ENCODE results near the gene WLS. TPM values are rescaled to one million over a fixed set of nuclear protein-coding genes. Genes with fewer than 3 reads are reported as not detected.

WLS gene
- total RNA-seq, 1 donor from 2014 or later = 128 TPM

DNA sequence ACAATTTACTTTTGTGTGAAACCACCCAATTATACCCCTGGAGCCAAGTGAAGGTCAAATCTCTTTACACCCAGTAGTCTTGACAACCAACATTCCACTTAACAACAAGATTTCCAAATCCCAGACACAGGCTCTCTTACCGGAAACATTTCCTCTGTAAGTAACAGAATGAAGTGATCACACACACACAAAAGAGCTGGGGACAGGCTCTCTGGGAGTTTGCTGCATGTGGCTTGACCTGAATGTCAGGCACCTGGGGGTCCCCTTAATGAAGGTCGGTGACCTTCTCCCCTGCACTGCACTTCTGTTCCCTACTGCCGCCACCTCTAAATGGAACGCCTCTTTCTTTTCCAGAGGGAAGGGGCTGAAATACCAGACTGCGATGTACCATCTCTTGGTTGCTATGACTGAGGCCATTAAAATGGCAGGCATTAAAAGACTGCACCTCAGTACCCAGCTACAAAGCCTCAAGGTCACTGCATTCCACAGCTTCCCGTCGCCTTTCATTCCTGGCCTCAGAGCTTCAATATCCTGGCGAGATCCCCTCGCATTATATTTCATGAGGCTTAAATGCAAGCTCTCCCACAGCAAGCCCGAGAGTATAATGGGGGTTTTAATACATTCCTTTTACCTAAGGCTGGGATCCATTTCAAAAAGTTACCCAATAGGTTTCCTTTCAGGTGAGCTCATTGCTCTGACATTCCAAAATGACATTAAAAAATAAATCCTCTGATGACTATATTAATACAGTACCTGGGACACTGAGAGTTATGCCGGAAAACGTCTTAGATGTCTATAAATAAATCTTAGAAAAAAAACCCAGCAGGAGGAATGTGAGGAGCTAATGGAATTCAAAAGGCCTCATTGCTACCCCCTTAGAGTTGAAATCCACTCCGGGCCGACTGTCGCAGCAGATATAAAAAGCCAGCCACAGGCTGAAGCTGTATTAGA lies 91.0 kb downstream of the WLS start:
- no peak for DNase-seq (ENCODE audit: low read depth, low spot score)

DNA sequence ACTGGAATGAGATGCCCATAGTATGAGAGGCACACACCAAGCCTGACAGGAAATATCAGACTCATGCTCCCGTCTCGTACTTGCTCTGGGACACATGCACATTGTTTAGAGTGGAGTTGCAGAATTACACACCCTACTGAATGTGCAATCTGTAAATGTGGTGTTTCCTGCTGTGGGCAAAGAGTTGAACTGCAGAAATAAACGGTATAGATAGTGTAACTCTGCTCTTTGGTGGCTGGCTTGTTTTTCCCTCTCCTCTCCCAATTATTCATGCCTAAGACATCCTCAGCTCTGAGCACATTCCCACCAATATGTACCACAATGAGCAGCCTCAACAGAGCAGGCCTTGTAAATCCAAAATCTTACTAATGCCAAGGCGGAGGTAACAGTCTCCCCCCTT lies 91.8 kb downstream of the WLS start:
- DNase-seq (ENCODE audit: low read depth, low spot score) = no peak

DNA sequence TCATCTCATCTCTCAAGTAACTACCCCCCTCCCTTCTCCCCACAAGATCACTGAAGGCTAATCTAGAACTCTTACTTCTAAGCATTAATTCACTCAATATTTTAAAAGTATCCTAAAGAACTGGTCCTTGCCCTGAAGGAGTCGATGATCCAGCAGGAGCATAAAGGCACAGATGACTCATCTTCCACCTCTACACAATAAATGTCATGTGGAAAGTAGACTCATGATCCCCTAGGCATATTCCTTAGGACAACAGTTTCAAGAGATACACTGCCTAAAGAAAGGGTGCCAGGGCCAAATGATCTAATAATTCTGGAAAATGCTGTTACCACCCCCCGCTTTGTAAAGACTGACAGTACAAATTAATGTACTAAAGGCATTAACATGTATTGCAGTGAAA lies 96.1 kb downstream of the WLS start:
- no peak for DNase-seq (ENCODE audit: low read depth, low spot score)

DNA sequence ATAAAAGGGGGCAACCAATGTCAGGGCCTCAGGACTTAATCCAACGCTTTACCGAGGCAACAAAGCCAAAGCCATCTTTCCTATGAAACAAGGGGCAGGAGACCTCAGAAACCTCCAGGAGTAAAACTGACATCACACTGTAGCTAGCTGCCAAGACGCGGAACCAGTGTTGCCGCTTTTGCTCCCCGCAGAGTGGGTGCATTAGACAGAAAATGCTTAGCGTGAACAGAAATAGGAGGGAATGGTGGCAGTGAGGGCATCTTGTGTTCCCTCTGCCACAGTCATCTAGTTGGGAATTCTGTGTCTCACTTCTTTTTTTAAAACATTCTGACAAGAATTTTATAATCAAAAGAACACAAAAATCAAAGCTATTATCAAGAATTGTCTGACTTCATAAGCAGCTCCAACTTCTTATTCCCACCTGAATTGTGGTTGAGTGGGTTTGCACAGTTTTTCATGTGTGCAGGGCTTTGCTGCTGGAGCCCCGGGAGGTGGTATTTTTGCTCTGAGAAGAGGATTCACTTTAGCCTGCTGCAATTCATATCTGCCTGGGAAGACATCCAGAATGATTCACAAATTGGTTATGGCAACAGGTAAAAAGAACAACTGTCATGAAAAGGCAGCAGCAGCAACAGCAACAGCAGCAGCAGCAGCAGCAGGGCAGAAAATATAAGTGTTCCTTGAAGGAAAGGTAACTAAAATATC lies 99.7 kb downstream of the WLS start:
- no peak for DNase-seq (ENCODE audit: low read depth, low spot score)

DNA sequence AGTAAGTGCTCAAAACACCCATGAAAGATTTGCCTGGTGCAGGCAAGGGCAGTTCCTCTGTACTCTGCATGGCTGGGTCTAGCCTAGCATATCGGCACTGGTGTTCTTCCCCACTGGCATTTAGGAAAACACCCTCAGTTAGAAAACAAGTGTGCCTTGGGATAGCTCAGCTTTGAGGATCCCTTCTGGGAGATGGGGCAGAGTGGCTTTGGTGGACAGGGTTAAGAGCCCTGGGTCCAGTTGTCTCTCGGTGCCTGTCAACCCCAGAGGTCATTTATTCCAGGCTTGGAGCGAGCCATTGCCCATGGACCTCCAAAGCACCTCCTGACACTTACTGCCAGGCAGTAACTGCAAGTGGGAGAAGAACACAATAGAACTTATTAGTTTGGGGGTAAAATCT lies 101.1 kb downstream of the WLS start:
- no peak for DNase-seq (ENCODE audit: low read depth, low spot score)

DNA sequence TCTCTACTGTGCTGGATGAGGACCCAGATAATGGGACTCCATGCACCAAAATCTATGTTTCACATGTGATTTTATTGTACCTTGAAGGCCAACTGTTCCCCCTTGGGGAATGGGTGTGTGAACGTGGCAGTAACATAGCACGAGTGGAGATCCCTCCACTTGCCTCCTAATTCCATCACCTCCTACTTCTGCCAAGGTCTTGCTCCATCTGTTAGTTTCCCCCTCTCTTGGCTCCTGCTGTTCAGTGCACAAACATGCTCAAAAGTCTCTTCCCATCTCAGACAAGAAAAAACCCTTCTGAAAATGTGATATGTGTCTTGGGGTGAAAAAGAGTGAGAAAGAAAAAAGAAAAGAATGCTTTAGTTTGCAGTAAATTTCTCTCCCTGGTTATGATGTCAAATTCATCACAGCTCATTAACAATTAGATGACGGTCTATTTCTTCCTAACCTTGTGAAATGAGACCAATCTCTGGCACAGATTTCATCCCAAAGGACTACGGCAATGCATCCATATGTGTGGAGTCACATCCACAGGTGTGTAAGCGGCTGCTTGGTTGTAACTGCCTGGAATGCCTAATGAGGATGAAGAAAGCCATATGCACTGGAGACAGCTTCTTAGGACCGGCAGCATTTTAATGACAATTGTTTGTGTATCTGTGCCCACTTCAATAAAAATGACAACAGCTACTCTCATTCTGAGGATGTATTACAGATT lies 102.6 kb downstream of the WLS start:
- DNase-seq (ENCODE audit: low read depth, low spot score) = no peak

DNA sequence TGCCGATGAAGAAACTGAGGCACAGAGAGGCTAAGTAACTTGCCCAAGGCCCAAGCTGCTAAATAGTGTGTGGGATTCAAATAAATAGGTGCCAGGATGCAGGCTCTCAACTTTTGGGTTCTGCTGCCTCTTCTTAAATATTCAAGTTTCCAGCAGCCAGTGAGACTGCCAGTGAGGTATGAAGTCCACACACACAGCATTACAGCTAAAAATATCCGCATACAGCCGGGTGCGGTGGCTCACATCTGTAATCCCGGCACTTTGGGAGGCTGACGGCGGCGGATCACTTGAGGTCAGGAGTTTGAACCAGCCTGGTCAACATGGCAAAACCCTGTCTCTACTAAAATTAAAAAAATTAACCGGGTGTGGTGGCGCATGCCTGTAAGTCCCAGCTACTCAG lies 103.5 kb downstream of the WLS start:
- DNase-seq (ENCODE audit: low read depth, low spot score) = no peak

DNA sequence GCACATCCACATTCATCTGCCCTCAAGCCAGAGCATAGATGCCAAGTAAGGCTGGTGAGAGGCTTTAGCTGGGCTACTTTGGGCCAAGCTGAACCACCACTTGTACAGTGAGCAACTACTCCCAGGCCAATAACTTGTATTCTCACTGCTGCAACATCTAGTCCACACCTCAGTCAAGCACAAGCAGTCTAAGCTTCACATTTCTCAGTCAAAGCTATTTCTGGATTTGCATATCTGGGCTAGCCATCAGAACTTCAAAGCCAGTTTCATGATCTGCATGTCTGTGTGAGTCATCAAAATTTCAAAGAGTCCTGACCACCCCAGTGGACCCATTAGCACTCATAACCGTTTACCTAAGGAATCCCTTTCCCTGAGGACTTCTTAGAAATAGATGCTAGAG lies 104.2 kb downstream of the WLS start:
- no peak for DNase-seq (ENCODE audit: low read depth, low spot score)

DNA sequence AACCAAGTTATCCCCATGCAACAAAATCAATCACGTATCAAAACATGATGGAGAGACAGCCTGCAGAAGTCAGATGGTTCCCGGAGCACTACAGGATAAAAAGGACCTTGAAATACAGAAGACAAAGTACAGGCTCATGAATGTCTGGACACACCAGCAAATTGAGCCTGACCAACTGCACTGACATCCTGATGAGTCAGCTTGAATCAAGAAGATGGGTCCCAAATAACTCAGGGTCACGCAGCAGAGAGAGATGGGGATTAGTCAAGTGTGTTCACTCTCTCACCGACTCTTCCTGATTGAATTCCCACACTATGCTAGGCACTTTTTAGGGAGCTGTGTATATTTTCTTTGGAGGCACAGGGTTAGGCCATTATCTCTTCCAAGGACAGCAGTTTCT lies 110.8 kb downstream of the WLS start:
- no peak for DNase-seq (ENCODE audit: low read depth, low spot score)

DNA sequence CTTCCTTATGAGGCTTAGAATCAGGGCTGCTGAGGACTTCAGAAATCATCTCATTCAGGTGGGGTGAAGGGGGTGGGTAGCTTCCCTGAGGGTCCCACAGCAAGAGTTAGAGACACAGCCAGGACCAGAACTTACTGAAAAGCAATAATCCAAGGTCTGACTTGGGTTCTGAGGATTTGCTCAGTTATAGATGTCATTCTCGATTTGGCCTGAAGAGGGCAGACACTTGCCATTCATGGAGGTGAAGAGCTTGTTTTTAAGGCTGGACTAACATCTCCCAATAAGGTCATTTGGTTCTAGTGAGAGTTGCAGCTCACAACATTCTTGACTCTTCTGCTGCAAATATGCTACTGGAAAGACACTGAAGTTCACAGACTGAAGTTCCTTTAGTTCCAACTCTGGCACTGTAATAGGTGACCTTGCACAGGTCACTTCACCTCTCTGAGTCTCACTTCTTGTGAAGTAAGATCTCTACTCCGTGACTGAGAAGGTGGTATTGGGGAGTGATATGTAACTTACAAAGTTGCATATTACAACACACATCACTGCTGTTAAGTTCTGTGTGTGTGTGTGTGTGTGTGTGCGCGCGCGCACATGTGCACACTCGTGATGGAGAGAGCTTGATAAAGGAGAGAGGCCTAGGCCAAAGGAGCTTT lies 112.1 kb downstream of the WLS start:
- DNase-seq (ENCODE audit: low read depth, low spot score) = no peak

DNA sequence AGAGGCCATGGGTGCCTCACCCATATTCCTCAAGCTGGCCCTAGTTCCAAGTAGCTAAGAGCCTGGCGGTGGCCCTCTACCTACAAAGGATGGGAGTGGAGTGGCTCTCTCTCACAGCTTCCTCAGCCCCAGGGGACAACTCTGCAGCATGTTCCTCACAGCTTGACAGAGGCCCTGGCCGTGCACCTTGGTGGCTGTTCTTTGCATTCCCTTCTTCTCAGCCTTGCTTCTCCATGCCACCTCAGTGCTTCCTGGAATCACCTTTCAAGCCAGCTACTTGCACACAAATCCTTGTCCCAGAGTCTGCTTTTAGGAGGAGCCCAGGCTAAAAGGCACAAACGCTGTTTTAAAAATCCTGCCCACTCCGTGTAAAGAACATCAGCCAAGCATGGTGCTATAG lies 112.9 kb downstream of the WLS start:
- DNase-seq (ENCODE audit: low read depth, low spot score) = no peak

DNA sequence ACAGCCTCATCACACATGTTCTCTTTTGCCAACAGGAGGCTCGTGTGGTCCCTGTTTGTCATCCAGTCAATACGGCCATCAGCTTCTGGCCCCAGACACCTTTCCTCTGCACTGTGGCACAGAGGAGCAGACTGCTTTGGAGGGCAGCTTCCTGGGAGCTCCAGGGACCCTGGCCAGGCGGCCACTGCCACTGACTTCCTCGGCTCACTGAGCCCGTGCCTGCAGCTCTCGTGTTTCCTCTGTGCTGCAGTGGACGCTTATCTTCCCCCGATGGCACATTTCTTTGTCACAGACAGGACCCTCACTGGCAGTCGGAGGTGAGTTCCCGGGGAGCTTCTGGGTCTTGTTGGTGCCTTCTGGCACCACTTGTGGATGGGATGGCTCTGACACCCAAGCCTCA lies 114.9 kb downstream of the WLS start:
- no peak for DNase-seq (ENCODE audit: low read depth, low spot score)

DNA sequence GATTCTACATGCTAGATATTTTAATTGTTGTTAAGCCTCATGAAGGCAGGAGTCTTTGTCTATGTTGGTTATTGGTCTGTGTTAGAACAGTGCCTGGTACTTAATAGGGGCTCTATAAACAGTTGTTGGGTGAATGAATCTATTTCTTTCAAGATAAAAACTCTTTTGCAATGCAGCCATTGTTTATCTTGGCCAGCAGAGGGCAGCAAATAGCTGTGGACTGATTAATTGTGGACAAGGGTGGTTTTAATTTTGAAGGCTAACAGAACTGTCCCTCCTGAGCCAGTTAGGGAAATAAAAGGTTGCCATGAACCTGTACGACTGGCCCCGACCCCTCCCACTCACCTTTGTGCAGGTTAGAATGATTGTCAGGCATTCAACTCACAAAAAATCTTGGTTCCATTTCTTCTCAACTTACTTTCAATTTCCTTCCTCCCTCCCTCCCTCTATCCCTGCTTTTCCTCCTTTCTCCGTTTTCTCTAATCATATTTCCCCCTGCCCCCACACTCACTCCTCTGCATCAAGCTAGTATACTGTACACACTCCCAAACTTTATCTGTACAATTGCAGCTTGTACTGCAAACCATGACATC lies 115.6 kb downstream of the WLS start:
- no peak for DNase-seq (ENCODE audit: low read depth, low spot score)

DNA sequence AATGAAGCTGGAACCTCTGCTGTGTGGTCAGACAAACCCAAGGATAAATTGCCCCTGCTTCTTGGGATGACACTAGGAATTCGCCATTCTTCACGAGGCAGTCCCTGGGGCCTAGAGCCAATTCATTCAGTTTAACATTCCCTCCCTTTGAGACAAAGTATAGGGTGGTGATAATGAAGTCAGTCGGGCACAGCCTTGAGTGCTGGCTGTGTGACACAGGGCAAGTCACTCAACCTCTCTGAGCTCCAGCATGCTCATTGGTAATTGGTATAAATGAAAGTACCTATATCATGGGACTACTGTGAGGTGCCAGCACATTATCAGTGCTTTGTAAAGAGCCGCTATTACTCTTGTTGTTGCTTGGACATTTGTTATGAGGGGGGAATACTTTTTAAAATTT lies 117.0 kb downstream of the WLS start:
- no peak for DNase-seq (ENCODE audit: low read depth, low spot score)

DNA sequence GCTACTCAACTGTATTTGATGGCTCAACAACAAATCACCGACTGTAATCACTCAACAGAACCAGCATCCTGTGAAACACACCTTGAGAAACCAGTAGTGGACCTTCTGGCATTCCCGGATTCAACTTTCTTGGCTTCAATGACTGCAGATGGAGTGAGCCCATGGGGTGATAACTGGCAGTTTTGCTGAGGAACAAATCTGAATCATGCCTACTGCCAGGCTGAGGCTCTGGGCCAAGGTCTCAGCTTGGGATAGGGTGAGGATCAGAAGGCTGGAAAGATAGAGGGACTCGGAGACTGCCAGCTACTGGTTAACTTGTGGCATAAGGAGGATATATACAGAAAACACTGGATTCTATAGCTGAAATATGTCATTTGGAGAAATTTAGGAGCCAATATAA lies 118.4 kb downstream of the WLS start:
- DNase-seq (ENCODE audit: low read depth, low spot score) = no peak

DNA sequence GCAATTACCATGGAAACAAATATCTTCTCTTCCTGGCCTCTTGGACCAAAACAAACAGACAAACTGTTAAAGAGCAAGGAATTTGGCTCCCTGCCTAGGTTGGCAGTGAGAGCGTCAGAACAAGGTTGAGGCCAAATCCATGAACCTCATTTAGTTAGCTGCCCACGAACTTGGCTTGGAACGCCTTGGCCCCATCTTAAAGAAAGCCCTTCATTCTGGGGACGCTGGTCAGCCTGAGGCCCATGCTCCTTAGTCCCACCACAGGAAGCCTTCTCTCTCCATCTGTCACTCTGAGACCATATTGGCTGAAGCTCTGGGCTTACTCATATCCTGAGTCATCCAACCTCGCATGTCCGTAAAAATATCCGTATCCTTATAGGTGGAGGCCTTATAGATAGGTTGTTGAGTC lies 119.5 kb downstream of the WLS start:
- DNase-seq (ENCODE audit: low read depth, low spot score) = peak; percentile 41

DNA sequence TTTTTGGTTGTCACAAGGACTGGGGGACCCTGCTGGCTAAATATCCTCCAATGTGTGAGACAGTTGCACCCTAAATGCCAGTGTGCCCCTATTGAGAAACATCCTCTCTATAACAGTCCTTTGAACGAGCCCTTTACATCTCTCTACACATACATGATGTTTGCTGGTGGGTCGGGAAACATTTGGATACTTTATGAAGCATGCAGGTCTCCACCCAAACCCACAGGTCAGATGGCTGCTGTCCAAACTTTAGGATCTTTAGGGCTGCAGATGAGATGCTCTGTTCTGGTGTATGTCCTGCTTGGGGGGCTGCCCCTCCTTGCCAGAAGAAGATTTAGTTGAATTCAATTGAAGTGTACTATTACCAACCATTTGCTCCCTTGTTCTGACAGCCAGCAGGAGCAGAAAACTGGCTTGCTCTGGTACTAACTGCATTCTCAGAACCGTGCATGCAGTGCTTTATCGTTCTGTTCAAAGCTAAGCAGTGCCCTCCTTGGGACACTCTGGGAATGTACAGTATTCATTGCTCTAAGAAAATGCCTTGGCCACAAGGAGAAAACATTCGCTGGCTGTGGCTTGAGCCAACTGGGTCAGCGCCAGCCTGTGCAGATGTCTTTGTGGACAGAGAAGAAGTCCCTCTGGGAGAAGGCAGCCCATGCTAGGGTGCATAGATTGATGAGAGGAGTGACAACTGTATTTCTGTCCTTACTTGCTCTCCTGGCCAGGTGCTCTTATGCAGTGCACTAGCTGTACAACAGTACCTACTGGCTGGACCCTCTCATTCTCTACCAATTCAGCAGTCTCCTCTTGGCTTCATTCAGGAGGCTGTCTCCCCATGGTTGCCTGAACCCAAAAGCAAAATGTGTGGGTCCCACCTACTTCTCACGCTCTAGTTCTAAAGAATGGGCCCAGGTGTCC lies 120.5 kb downstream of the WLS start:
- peak; percentile 71 for DNase-seq (ENCODE audit: low read depth, low spot score)

DNA sequence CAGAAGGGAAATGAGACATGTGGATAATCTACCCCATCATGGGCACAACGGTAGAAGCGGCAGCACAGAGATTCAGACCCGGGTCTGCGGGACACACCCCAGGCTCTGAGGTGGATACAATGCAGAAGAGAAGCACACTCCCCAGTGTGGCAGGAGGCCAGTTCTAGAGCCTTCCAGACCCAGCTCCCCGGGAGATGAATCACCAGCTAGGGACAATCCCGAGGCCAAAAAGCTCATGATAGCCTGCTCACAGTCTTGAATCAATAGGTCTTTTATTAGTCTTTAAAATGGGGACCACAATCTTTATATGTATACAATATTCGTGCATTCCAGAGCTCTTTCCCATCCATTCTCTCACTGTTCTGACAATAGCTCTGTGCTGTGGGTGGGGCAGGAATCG lies 124.6 kb downstream of the WLS start:
- DNase-seq (ENCODE audit: low read depth, low spot score) = no peak

DNA sequence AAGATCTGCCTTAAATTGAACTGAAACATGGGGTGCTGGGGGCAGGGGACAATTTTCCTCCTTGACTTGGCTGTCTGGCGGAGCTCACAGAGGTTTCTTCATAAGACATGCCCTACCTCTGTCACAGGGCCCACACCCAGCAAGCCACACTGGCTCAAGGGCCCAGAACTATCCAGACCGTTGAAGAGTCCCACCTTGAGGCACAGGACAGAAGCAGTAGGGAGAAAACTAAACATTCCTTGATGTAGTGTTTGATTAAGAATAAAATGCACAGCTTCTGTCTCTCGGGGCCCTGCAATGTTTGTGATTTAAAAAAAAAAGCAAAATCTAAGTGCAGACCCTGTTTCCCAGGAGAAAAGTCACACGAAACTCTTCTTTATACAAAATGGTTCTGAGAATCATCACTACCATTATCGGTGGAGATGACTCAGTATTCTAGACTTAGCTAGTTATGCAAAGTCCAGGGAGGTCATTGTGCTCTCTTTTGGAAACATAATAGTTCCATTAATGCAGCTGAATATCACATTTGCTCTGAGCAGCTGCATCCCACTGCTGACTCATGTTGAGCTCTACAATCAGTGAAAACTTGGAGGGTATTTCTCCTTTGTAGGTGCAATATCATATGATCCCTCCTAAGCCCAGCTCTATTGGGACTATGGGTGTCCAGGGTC lies 128.3 kb downstream of the WLS start:
- DNase-seq (ENCODE audit: low read depth, low spot score) = no peak
